22Rv1 (cell line): Measurements from ENCODE around the gene WWOX.

Experiments
- CTCF ChIP-seq: fragments of 450-650 bp; IDR thresholded peaks from 2 replicates; pipeline ENCODE4 v1.5.1; 2017; ENCODE audit warnings: mild to moderate bottlenecking
- ZFX ChIP-seq: fragments of 450-650 bp; IDR thresholded peaks from 2 replicates; pipeline ENCODE4 v1.6.1; 2017; ENCODE audit warnings: antibody characterized with exemption, borderline replicate concordance

- no peak for TF ChIP-seq CTCF
- TF ChIP-seq ZFX, result no peak
These were observed 972.0 kb downstream of the WWOX start for GRCh38 chr16:79071424-79071823.
